ENCODE data around the gene SH2B3. TPM values are rescaled to one million over a fixed set of nuclear protein-coding genes. Genes with fewer than 3 reads are reported as not detected.
A peak's percentile ranks its signal among the peaks of the same experiment; 100 is the strongest.

The SH2B3 gene
- total RNA-seq, 1 donor from 2014 or later: 7.6 TPM

GRCh38 chr12:111428081-111428727 lies 22.5 kb downstream of the SH2B3 start:
- no peak for DNase-seq

- DNase-seq: no peak
These were observed 23.0 kb downstream of the SH2B3 start for GRCh38 chr12:111428728-111429175.

- DNase-seq: no peak
These were observed 24.2 kb downstream of the SH2B3 start for GRCh38 chr12:111429828-111430432.

GRCh38 chr12:111430433-111431353 lies 25.0 kb downstream of the SH2B3 start:
- no peak for DNase-seq

GRCh38 chr12:111431772-111432171 lies 26.0 kb downstream of the SH2B3 start:
- no peak for DNase-seq

- no peak for DNase-seq
These were observed 28.3 kb downstream of the SH2B3 start for GRCh38 chr12:111434049-111434448.

GRCh38 chr12:111434680-111435338 lies 29.1 kb downstream of the SH2B3 start:
- peak; percentile 61 for DNase-seq

- no peak for DNase-seq
These were observed 30.0 kb downstream of the SH2B3 start for GRCh38 chr12:111435661-111436201.

- DNase-seq: no peak
These were observed 30.5 kb downstream of the SH2B3 start for GRCh38 chr12:111436266-111436665.

- DNase-seq: no peak
These were observed 31.1 kb downstream of the SH2B3 start for GRCh38 chr12:111436811-111437210.

GRCh38 chr12:111437816-111438454 lies 32.2 kb downstream of the SH2B3 start:
- no peak for DNase-seq

- no peak for DNase-seq
These were observed 32.8 kb downstream of the SH2B3 start for GRCh38 chr12:111438481-111438880.

GRCh38 chr12:111439657-111440151 lies 34.0 kb downstream of the SH2B3 start:
- no peak for DNase-seq

GRCh38 chr12:111440152-111440551 lies 34.4 kb downstream of the SH2B3 start:
- DNase-seq: no peak

GRCh38 chr12:111440631-111441030 lies 34.9 kb downstream of the SH2B3 start:
- DNase-seq: no peak

- DNase-seq: no peak
These were observed 35.6 kb downstream of the SH2B3 start for GRCh38 chr12:111441107-111441928.

- no peak for DNase-seq
These were observed 36.8 kb downstream of the SH2B3 start for GRCh38 chr12:111442301-111443045.

- no peak for DNase-seq
These were observed 37.4 kb downstream of the SH2B3 start for GRCh38 chr12:111443086-111443485.

GRCh38 chr12:111443586-111443985 lies 37.9 kb downstream of the SH2B3 start:
- no peak for DNase-seq
